Measurements from ENCODE around the gene UTY. TPM values are rescaled to one million over a fixed set of nuclear protein-coding genes. Genes with fewer than 3 reads are reported as not detected.

UTY gene
- total RNA-seq, 2 donors from 2014 or later = 26.1 TPM; not detected in 1

DNA sequence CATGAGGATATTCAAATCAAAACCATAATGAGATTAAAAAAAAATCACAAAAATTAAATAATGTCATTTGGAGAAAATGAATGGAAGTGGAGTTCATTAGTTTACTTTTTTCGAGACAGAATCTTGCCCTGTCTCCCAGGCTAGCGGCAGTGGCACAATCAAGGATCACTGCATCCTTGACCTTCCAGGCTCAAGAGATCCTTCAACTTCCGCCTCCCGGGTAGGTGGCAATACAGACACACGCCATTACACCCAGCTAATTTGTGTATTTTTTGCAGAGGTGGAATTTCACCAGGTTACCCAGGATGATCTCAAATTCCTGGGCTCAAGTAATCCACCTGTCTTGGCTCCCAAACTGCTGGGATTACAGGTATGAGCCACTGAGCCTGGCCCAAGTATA is 236.1 kb downstream of the UTY start:
- Histone ChIP-seq H3K9me3 (ENCODE audit: control insufficient read depth, low read length) (no peaks in the 10 kb centered on the region), H3K4me1 (ENCODE audit: control insufficient read depth, insufficient read depth, low read length) (no peaks in the 10 kb centered on the region), H3K9ac (ENCODE audit: extremely low read depth, low read length, poor library complexity, severe bottlenecking) (no peak overlapping the region), H3K36me3 (ENCODE audit: control insufficient read depth, insufficient read depth, low read length) (peaks cover 7% of the 10 kb centered on the region), H3K27ac (ENCODE audit: low read depth, low read length) (no peak overlapping the region), H3K4me3 (ENCODE audit: low read length) (no peak overlapping the region), H3K27me3 (ENCODE audit: control insufficient read depth, insufficient read depth, low read length, poor library complexity, severe bottlenecking) (no peaks in the 10 kb centered on the region)
- no peak overlapping the region for H3K27ac Mint-ChIP-seq
- H3K4me1 Mint-ChIP-seq = no peaks in the 10 kb centered on the region
- no peaks in the 10 kb centered on the region for H3K36me3 Mint-ChIP-seq (ENCODE audit: low read depth)
- 95 to 100% methylated on average over 3 to 5 of the region's 5 CpGs for WGBS, 2 experiments (ENCODE audit: insufficient coverage in 1 of 2, insufficient read length in 1 of 2)
- TF ChIP-seq, protein P1, sequence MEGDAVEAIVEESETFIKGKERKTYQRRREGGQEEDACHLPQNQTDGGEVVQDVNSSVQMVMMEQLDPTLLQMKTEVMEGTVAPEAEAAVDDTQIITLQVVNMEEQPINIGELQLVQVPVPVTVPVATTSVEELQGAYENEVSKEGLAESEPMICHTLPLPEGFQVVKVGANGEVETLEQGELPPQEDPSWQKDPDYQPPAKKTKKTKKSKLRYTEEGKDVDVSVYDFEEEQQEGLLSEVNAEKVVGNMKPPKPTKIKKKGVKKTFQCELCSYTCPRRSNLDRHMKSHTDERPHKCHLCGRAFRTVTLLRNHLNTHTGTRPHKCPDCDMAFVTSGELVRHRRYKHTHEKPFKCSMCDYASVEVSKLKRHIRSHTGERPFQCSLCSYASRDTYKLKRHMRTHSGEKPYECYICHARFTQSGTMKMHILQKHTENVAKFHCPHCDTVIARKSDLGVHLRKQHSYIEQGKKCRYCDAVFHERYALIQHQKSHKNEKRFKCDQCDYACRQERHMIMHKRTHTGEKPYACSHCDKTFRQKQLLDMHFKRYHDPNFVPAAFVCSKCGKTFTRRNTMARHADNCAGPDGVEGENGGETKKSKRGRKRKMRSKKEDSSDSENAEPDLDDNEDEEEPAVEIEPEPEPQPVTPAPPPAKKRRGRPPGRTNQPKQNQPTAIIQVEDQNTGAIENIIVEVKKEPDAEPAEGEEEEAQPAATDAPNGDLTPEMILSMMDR (conservative IDR thresholded peaks at IDR 0.05) = no peak
- H3K4me3 Mint-ChIP-seq = no peak overlapping the region
- H3K9me3 Mint-ChIP-seq = no peaks in the 10 kb centered on the region
- H3K27me3 Mint-ChIP-seq (ENCODE audit: insufficient read depth) = no peaks in the 10 kb centered on the region
- DNase-seq = no peak

DNA sequence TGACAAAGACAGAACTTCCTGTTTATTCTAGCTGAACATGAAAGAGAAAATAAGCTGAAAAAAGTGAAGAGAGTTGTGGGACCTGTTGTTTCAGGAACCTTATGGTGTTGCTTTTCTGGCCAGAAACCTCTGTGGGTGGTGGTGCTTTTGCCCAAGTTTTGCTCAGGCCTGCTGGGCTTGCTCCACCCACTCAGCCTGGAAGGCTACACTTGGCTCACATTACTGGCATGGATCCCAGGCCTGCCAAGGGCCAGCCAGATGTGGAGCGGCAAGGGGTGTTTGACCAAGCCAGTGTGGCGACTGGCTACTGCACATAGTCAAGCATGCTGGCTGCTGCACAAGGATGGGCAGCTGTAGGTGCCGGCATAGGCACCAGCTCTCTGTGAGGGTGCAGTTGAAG is 245.9 kb downstream of the UTY start:
- H3K27me3 Mint-ChIP-seq (ENCODE audit: insufficient read depth) = no peaks in the 10 kb centered on the region
- Histone ChIP-seq H3K36me3 (ENCODE audit: control insufficient read depth, insufficient read depth, low read length) (peaks cover 13% of the 10 kb centered on the region), H3K4me1 (ENCODE audit: control insufficient read depth, insufficient read depth, low read length) (no peaks in the 10 kb centered on the region), H3K27me3 (ENCODE audit: control insufficient read depth, insufficient read depth, low read length, poor library complexity, severe bottlenecking) (no peaks in the 10 kb centered on the region), H3K27ac (ENCODE audit: low read depth, low read length) (no peak overlapping the region), H3K9ac (ENCODE audit: extremely low read depth, low read length, poor library complexity, severe bottlenecking) (no peak overlapping the region), H3K4me3 (ENCODE audit: low read length) (no peak overlapping the region), H3K9me3 (ENCODE audit: control insufficient read depth, low read length) (peaks cover 12% of the 10 kb centered on the region)
- no peaks in the 10 kb centered on the region for H3K9me3 Mint-ChIP-seq
- H3K36me3 Mint-ChIP-seq (ENCODE audit: low read depth) = no peaks in the 10 kb centered on the region
- no peak overlapping the region for H3K4me3 Mint-ChIP-seq
- TF ChIP-seq, protein P1 (conservative IDR thresholded peaks at IDR 0.05) = no peak
- 100% methylated on average over 3 of the region's 3 CpGs; no CpG with 5 or more reads in 1 of the 2 experiments for WGBS, 2 experiments (ENCODE audit: insufficient coverage in 1 of 2, insufficient read length in 1 of 2)
- no peaks in the 10 kb centered on the region for H3K4me1 Mint-ChIP-seq
- no peak for DNase-seq
- no peak overlapping the region for H3K27ac Mint-ChIP-seq

DNA sequence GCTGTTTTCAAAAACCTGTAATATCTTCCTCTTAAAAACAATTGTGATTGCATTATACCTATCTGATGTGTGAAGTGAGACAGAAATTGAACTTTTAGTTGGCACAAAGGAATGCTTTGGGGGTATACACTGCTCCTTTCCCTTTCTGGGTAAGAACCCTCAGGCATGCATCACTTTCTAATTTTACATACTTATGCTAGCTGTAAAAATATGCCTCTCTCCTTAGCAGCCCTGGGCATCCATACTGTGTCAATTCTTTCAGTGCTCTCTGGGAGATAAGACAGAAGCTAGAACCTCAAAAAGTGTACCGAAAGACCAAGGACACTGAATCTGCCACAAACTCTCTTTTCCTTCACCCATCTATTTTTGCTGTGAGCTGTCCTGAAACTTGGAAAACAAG is 246.7 kb downstream of the UTY start:
- Histone ChIP-seq H3K27ac (ENCODE audit: low read depth, low read length) (no peak overlapping the region), H3K4me1 (ENCODE audit: control insufficient read depth, insufficient read depth, low read length) (no peaks in the 10 kb centered on the region), H3K9ac (ENCODE audit: extremely low read depth, low read length, poor library complexity, severe bottlenecking) (no peak overlapping the region), H3K9me3 (ENCODE audit: control insufficient read depth, low read length) (peaks cover 12% of the 10 kb centered on the region), H3K27me3 (ENCODE audit: control insufficient read depth, insufficient read depth, low read length, poor library complexity, severe bottlenecking) (no peaks in the 10 kb centered on the region), H3K4me3 (ENCODE audit: low read length) (no peak overlapping the region), H3K36me3 (ENCODE audit: control insufficient read depth, insufficient read depth, low read length) (peaks cover 13% of the 10 kb centered on the region)
- WGBS, 2 experiments (ENCODE audit: insufficient coverage in 1 of 2, insufficient read length in 1 of 2) = 100% methylated on average over 1 of the region's 1 CpG; no CpG with 5 or more reads in 1 of the 2 experiments
- no peak for DNase-seq
- no peak overlapping the region for H3K27ac Mint-ChIP-seq
- TF ChIP-seq, protein P1 (conservative IDR thresholded peaks at IDR 0.05) = no peak
- H3K4me1 Mint-ChIP-seq = no peaks in the 10 kb centered on the region
- no peak overlapping the region for H3K4me3 Mint-ChIP-seq
- no peaks in the 10 kb centered on the region for H3K27me3 Mint-ChIP-seq (ENCODE audit: insufficient read depth)
- H3K9me3 Mint-ChIP-seq = no peaks in the 10 kb centered on the region
- no peaks in the 10 kb centered on the region for H3K36me3 Mint-ChIP-seq (ENCODE audit: low read depth)

All from endodermal cell (in vitro differentiated cells).